PC-9 (cell line): ENCODE results near the gene OGN. TPM values are rescaled to one million over a fixed set of nuclear protein-coding genes. Genes with fewer than 3 reads are reported as not detected.
"Not testable (repeated sequence)": the region's sequence is repeated elsewhere in the genome, so short reads cannot be mapped to it uniquely, and the experiment has no call there.

Experiments used
- BruUV-seq: library from RNA; stranded (reverse); fragments of 400-500 nt; replicated peaks from 2 replicates; lab custom pipeline; 2021; lab: Mats Ljungman, UMichigan
- CTCF ChIA-PET: fragments of 300-600 bp; sonication (Branson Sonifier 250); formaldehyde crosslinking; loops from one replicate; lab custom pipeline; 2022; ENCODE audit warnings: antibody characterized with exemption; lab: Charles Lee
- POLR2A ChIA-PET: fragments of 300-600 bp; sonication (Branson Sonifier 250); formaldehyde crosslinking; loops from one replicate; lab custom pipeline; 2022; ENCODE audit warnings: antibody characterized with exemption; ENCODE audit not compliant: unreplicated experiment; lab: Charles Lee
- DNase-seq, 2 experiments: peaks; one replicate each; pipeline versions ENCODE4 v3.0.0 to v3.0.0-alpha.2; 2015 to 2022; ENCODE audit warnings: mixed read lengths in 1 of 2
- H2AFZ ChIP-seq: fragments of 200-600 bp; sonication (generic); 2 replicates; pipeline ENCODE4 v1.8.1; 2017; ENCODE audit warnings: antibody characterized with exemption
- H3F3A ChIP-seq: fragments of 200-600 bp; sonication (generic); 2 replicates; pipeline ENCODE4 v1.8.1; 2017; ENCODE audit warnings: antibody characterized with exemption, mild to moderate bottlenecking, low read depth; ENCODE audit not compliant: insufficient read depth
- H3K27ac ChIP-seq: fragments of 200-600 bp; sonication (generic); 2 replicates; pipeline ENCODE4 v1.6.1; 2016; ENCODE audit warnings: mixed run types
- H3K27me3 ChIP-seq: fragments of 200-600 bp; sonication (generic); 2 replicates; pipeline ENCODE4 v1.6.1; 2016; ENCODE audit warnings: low read depth, mixed run types; ENCODE audit not compliant: insufficient read depth
- H3K36me3 ChIP-seq: fragments of 200-600 bp; sonication (generic); 2 replicates; pipeline ENCODE4 v1.6.1; 2016; ENCODE audit warnings: low read depth, mixed run types
- H3K4me1 ChIP-seq: fragments of 200-600 bp; sonication (generic); replicated peaks from 2 replicates; pipeline ENCODE4 v1.6.1; 2016; ENCODE audit warnings: mixed run types; ENCODE audit not compliant: insufficient read depth
- H3K4me2 ChIP-seq: fragments of 200-600 bp; sonication (generic); 2 replicates; pipeline ENCODE4 v1.6.1; 2017; ENCODE audit warnings: mixed run types
- H3K4me3 ChIP-seq: fragments of 200-600 bp; sonication (generic); 2 replicates; pipeline ENCODE4 v1.6.1; 2016; ENCODE audit warnings: mixed run types
- H3K79me2 ChIP-seq: fragments of 200-600 bp; sonication (generic); 2 replicates; pipeline ENCODE4 v1.6.1; 2017; ENCODE audit warnings: low read depth, mixed run types
- H3K9me2 ChIP-seq: fragments of 200-600 bp; sonication (generic); 2 replicates; pipeline ENCODE4 v1.8.1; 2017; ENCODE audit warnings: mild to moderate bottlenecking; ENCODE audit not compliant: insufficient read depth
- H3K9me3 ChIP-seq: fragments of 200-600 bp; sonication (generic); 2 replicates; pipeline ENCODE4 v1.8.1; 2016; ENCODE audit warnings: low read depth; ENCODE audit not compliant: insufficient read depth
- H4K20me1 ChIP-seq: fragments of 200-600 bp; sonication (generic); 2 replicates; pipeline ENCODE4 v1.8.1; 2017; ENCODE audit not compliant: insufficient read depth
- EZH2 ChIP-seq: fragments of 200-600 bp; sonication (generic); IDR thresholded peaks from 2 replicates; pipeline ENCODE4 v1.8.0; 2017; ENCODE audit warnings: antibody characterized with exemption, low read depth
- intact Hi-C: fragments of 100-400 bp; cut with micrococcal nuclease; formaldehyde crosslinking; loops from one replicate; pipeline ENCODE4 v1.10.0; 2022; ENCODE audit not compliant: unreplicated experiment
- total RNA-seq: library from RNA; stranded (reverse); gene quantifications from 2 replicates; pipeline ENCODE4 v1.2.3, GENCODE V29; 2021
- TF ChIP-seq, protein P1 (sequence below): fragments of 200-600 bp; sonication (generic); conservative IDR thresholded peaks from 2 replicates; pipeline ENCODE4 v1.6.1; 2017; ENCODE audit warnings: mixed run types, antibody characterized with exemption, mild to moderate bottlenecking, moderate library complexity

The OGN gene
- total RNA-seq, 1 experiment from 2014 or later, result not detected

DNA sequence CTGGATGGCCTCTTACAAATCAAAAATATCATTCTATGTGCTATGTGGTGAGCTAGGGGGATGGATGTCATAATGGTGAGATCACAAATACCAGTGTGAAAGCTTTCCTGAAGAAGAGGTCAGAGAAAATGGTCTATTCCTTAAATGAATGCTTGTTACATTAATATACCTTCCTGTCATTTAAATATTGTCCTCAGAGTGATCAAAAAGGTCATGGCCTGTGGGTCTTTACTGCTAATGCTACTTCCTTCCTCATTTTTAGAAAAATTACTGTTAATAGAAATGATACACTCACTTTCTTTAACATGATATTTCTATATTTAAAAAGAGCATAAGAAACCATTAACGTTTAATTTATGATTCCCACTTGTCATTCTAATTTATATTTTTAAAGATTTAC, 10.2 kb upstream of the OGN start:
- CTCF ChIA-PET, result no interaction called here
- Histone ChIP-seq H2AFZ (no peak overlapping the region), H3K27me3 (no peaks in the 10 kb centered on the region), H3K4me1 (no peaks in the 10 kb centered on the region), H3K36me3 (no peaks in the 10 kb centered on the region), H3K79me2 (no peaks in the 10 kb centered on the region), H3K27ac (no peak overlapping the region), H3K9me3 (no peaks in the 10 kb centered on the region), H4K20me1 (no peaks in the 10 kb centered on the region), H3K9me2 (no peaks in the 10 kb centered on the region), H3F3A (0 out of 2 replicates have a peak, but pooled peaks cover 3% of the 10 kb centered on the region), H3K4me3 (no peak overlapping the region), H3K4me2 (no peak overlapping the region)
- POLR2A ChIA-PET, result no interaction called here
- TF ChIP-seq EZH2, result no peak
- no TSS peak for BruUV-seq
- intact Hi-C loops, result no loop called here
- DNase-seq, result no peak

GRCh38 chr9:92411157-92411556, 6.8 kb upstream of the OGN start:
- H2AFZ ChIP-seq, H3K4me1 ChIP-seq, BruUV-seq, intact Hi-C loops, H3F3A ChIP-seq, H3K27ac ChIP-seq, H3K36me3 ChIP-seq, CTCF ChIA-PET, H3K4me2 ChIP-seq, H3K4me3 ChIP-seq, H3K27me3 ChIP-seq, H3K9me3 ChIP-seq, H3K9me2 ChIP-seq, H4K20me1 ChIP-seq, H3K79me2 ChIP-seq, POLR2A ChIA-PET, DNase-seq: not testable (repeated sequence)

DNA sequence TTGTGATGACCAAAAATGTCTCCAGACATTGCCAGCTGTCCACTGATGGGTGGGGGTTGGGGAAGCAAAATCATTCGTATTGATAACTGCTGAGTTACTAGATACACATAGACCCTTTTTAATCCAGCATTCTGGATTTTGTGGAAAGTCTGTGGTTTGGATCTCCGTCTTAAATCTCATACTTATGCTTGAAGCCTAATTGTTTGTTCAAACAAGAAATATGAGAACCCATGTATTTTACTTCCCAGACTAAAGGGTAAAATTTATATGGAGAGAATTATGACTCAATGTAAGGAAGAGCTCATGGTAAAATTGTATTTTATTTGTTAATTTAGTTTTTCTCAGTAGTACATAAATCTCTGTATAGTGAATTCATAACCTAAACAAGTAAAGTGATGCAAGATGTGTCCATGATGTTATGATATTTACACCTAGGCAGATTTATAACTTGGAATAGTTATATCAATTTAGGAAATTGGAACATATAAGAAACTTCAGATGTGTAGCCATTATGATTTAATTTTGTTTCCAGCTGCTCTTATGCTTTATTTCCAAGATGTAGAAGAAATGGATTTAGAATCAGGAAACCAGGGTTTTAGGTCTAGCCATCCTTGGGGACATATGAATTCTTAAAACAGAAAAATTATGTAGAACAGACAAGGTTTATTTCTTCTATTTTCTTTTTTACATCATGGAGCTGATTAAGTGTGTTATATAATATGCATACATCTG, 4.5 kb upstream of the OGN start:
- TF ChIP-seq, protein P1, sequence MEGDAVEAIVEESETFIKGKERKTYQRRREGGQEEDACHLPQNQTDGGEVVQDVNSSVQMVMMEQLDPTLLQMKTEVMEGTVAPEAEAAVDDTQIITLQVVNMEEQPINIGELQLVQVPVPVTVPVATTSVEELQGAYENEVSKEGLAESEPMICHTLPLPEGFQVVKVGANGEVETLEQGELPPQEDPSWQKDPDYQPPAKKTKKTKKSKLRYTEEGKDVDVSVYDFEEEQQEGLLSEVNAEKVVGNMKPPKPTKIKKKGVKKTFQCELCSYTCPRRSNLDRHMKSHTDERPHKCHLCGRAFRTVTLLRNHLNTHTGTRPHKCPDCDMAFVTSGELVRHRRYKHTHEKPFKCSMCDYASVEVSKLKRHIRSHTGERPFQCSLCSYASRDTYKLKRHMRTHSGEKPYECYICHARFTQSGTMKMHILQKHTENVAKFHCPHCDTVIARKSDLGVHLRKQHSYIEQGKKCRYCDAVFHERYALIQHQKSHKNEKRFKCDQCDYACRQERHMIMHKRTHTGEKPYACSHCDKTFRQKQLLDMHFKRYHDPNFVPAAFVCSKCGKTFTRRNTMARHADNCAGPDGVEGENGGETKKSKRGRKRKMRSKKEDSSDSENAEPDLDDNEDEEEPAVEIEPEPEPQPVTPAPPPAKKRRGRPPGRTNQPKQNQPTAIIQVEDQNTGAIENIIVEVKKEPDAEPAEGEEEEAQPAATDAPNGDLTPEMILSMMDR, result no peak
- no peak for TF ChIP-seq EZH2
- H3K9me2 ChIP-seq, result no peaks in the 10 kb centered on the region
- H3K4me1 ChIP-seq, result no peaks in the 10 kb centered on the region
- no peak for DNase-seq
- CTCF ChIA-PET, result no interaction called here
- H3K27ac ChIP-seq, result no peak overlapping the region
- H4K20me1 ChIP-seq, result no peaks in the 10 kb centered on the region
- 0 out of 2 replicates have a peak, but pooled peaks cover 3% of the 10 kb centered on the region for H3F3A ChIP-seq
- POLR2A ChIA-PET, result interaction anchor here (0.6 kb wide), 2 partner anchors 8 to 211 kb away, joined by 3 to 5 read pairs; no protein-coding TSS in a partner anchor
- no peaks in the 10 kb centered on the region for H3K79me2 ChIP-seq
- no peaks in the 10 kb centered on the region for H3K27me3 ChIP-seq
- H3K4me2 ChIP-seq, result no peak overlapping the region
- intact Hi-C loops, result no loop called here
- no peak overlapping the region for H3K4me3 ChIP-seq
- H2AFZ ChIP-seq, result no peak overlapping the region
- no peaks in the 10 kb centered on the region for H3K9me3 ChIP-seq
- H3K36me3 ChIP-seq, result no peaks in the 10 kb centered on the region
- no TSS peak for BruUV-seq

GRCh38 chr9:92407818-92408217, 3.4 kb upstream of the OGN start:
- Histone ChIP-seq H3K27ac (no peak overlapping the region), H2AFZ (no peak overlapping the region), H3K9me3 (no peaks in the 10 kb centered on the region), H3K36me3 (no peaks in the 10 kb centered on the region), H3K9me2 (no peaks in the 10 kb centered on the region), H3F3A (no peaks in the 10 kb centered on the region), H3K27me3 (no peaks in the 10 kb centered on the region), H3K4me2 (no peak overlapping the region), H4K20me1 (no peaks in the 10 kb centered on the region), H3K79me2 (no peaks in the 10 kb centered on the region), H3K4me1 (no peaks in the 10 kb centered on the region), H3K4me3 (no peak overlapping the region)
- intact Hi-C loops, result no loop called here
- no peak for TF ChIP-seq EZH2
- TF ChIP-seq, protein P1, result no peak
- ChIA-PET POLR2A (no interaction called here), CTCF (interaction anchor here (0.5 kb wide), 1 partner anchor 1625 kb away, joined by 3 read pairs; no protein-coding TSS in a partner anchor)
- DNase-seq, result no peak
- no TSS peak for BruUV-seq
